ENCODE data around the gene KIAA0825. TPM values are rescaled to one million over a fixed set of nuclear protein-coding genes. Genes with fewer than 3 reads are reported as not detected.

The KIAA0825 gene
- total RNA-seq, 1 experiment from 2014 or later: 1.3 TPM

DNA sequence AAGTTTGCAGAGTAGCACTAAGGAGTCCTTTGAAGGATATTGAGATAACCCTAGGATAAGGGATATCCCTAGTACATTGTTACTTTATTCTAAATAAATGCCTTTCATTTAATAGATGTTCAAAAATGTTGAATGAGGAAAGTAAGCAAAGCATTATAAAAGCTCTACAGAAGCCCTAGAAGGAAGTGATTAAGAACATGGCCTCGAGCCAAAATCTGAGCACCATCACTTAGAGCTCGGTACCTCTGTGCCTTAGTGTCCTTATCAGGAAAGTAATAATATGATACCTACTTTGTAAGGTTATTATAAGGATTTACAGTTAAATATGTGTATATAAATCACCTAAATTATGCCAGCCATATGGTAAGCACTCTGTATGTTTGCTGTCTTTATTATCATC lies 242.6 kb downstream of the KIAA0825 start:
- Mint-ChIP-seq H3K36me3 (peaks cover 3% of the 10 kb centered on the region; the same call in 1 of the 2 replicates), H3K9me3 (peaks cover 24% of the 10 kb centered on the region), H3K27ac (no peak overlapping the region), H3K4me3 (no peak overlapping the region), H3K27me3 (ENCODE audit: low read depth) (no peaks in the 10 kb centered on the region), H3K4me1 (peaks cover 33% of the 10 kb centered on the region)
- ChIA-PET CTCF (no interaction called here), POLR2A (no interaction called here)
- no peak for ATAC-seq
- no peak for DNase-seq (ENCODE audit: low spot score)
- TF ChIP-seq CREB1 (CRISPR knock-in tag; IDR thresholded peaks at IDR 0.05) (no peak), ETV6 (CRISPR knock-in tag; IDR thresholded peaks at IDR 0.05) (no peak), NFATC4 (CRISPR knock-in tag; IDR thresholded peaks at IDR 0.05) (no peak), KAT7 (CRISPR knock-in tag; IDR thresholded peaks at IDR 0.05; ENCODE audit: borderline replicate concordance) (no peak), ZNF138 (CRISPR knock-in tag; conservative IDR thresholded peaks at IDR 0.05) (no peak), ZNF416 (CRISPR knock-in tag; IDR thresholded peaks at IDR 0.05) (no peak), CREM (CRISPR knock-in tag; IDR thresholded peaks at IDR 0.05) (no peak), TP53 (CRISPR knock-in tag; IDR thresholded peaks at IDR 0.05) (no peak), ZNF232 (CRISPR knock-in tag; IDR thresholded peaks at IDR 0.05) (no peak), MXD4 (CRISPR knock-in tag; IDR thresholded peaks at IDR 0.05; ENCODE audit: borderline replicate concordance) (no peak), ZNF263 (CRISPR knock-in tag; IDR thresholded peaks at IDR 0.05; ENCODE audit: low read depth) (no peak), EMX1 (CRISPR knock-in tag; IDR thresholded peaks at IDR 0.05) (no peak), SOX15 (CRISPR knock-in tag; IDR thresholded peaks at IDR 0.05) (no peak)
- TF ChIP-seq, protein P1, sequence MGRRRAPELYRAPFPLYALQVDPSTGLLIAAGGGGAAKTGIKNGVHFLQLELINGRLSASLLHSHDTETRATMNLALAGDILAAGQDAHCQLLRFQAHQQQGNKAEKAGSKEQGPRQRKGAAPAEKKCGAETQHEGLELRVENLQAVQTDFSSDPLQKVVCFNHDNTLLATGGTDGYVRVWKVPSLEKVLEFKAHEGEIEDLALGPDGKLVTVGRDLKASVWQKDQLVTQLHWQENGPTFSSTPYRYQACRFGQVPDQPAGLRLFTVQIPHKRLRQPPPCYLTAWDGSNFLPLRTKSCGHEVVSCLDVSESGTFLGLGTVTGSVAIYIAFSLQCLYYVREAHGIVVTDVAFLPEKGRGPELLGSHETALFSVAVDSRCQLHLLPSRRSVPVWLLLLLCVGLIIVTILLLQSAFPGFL (CRISPR knock-in tag; IDR thresholded peaks at IDR 0.05; ENCODE audit: borderline replicate concordance): no peak
- TF ChIP-seq, protein P2, sequence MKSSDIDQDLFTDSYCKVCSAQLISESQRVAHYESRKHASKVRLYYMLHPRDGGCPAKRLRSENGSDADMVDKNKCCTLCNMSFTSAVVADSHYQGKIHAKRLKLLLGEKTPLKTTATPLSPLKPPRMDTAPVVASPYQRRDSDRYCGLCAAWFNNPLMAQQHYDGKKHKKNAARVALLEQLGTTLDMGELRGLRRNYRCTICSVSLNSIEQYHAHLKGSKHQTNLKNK (CRISPR knock-in tag; IDR thresholded peaks at IDR 0.05): no peak

DNA sequence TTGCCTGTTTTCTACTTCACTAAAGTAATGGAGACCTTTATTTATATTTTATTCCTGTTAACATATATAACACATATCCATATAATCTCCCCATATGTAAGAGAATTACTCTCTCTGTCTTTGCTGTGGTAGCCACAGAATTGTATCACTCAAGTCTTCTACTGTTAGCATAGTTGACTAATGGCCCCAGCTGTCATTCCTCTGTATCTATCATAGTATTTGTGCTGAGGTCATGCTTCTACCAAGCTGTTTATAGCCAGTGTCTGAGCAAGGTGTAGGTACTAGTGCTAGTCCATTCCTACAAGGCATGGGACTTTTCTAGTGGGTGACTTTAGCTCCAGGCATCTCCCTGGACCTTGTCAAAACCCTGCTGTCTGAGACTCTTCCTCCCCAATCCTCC lies 244.1 kb downstream of the KIAA0825 start:
- ChIA-PET CTCF (no interaction called here), POLR2A (no interaction called here)
- peaks cover 37% of the 10 kb centered on the region for H3K4me1 Mint-ChIP-seq
- peaks cover 3% of the 10 kb centered on the region; the same call in 1 of the 2 replicates for H3K36me3 Mint-ChIP-seq
- peaks cover 23% of the 10 kb centered on the region for H3K9me3 Mint-ChIP-seq
- no peak overlapping the region for H3K4me3 Mint-ChIP-seq
- TF ChIP-seq, protein P3, sequence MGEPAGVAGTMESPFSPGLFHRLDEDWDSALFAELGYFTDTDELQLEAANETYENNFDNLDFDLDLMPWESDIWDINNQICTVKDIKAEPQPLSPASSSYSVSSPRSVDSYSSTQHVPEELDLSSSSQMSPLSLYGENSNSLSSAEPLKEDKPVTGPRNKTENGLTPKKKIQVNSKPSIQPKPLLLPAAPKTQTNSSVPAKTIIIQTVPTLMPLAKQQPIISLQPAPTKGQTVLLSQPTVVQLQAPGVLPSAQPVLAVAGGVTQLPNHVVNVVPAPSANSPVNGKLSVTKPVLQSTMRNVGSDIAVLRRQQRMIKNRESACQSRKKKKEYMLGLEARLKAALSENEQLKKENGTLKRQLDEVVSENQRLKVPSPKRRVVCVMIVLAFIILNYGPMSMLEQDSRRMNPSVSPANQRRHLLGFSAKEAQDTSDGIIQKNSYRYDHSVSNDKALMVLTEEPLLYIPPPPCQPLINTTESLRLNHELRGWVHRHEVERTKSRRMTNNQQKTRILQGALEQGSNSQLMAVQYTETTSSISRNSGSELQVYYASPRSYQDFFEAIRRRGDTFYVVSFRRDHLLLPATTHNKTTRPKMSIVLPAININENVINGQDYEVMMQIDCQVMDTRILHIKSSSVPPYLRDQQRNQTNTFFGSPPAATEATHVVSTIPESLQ (CRISPR knock-in tag; IDR thresholded peaks at IDR 0.05): no peak
- no peak for TF ChIP-seq NFYB (CRISPR knock-in tag; conservative IDR thresholded peaks at IDR 0.05; ENCODE audit: low read depth)
- no peak for DNase-seq (ENCODE audit: low spot score)
- peak overlapping the region; percentile 64 for H3K27ac Mint-ChIP-seq
- no peak for ATAC-seq
- H3K27me3 Mint-ChIP-seq (ENCODE audit: low read depth): no peaks in the 10 kb centered on the region

DNA sequence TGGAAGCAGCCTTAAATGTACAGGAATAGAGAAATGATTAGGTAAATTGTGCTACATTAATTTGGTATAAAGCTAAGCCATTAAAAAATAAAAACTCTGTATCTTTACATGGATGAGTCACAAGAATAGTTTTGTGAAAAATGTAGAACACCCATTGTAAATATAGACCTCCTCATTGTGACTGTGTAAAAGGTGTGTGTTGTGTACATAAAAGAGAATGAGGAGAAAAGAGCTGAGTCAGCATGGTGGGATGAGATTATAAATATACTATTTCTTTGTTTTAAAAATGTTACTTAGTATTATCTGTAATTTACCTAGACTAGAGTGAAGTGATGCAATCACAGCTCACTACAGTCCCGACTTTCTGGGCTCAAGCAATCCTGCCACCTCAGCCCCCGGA lies 250.5 kb downstream of the KIAA0825 start:
- H3K27ac Mint-ChIP-seq: no peak overlapping the region
- no peak for DNase-seq (ENCODE audit: low spot score)
- TF ChIP-seq, protein P4, sequence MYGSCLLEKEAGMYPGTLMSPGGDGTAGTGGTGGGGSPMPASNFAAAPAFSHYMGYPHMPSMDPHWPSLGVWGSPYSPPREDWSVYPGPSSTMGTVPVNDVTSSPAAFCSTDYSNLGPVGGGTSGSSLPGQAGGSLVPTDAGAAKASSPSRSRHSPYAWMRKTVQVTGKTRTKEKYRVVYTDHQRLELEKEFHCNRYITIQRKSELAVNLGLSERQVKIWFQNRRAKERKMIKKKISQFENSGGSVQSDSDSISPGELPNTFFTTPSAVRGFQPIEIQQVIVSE (CRISPR knock-in tag; IDR thresholded peaks at IDR 0.05; ENCODE audit: borderline replicate concordance): no peak
- TF ChIP-seq, protein P5, sequence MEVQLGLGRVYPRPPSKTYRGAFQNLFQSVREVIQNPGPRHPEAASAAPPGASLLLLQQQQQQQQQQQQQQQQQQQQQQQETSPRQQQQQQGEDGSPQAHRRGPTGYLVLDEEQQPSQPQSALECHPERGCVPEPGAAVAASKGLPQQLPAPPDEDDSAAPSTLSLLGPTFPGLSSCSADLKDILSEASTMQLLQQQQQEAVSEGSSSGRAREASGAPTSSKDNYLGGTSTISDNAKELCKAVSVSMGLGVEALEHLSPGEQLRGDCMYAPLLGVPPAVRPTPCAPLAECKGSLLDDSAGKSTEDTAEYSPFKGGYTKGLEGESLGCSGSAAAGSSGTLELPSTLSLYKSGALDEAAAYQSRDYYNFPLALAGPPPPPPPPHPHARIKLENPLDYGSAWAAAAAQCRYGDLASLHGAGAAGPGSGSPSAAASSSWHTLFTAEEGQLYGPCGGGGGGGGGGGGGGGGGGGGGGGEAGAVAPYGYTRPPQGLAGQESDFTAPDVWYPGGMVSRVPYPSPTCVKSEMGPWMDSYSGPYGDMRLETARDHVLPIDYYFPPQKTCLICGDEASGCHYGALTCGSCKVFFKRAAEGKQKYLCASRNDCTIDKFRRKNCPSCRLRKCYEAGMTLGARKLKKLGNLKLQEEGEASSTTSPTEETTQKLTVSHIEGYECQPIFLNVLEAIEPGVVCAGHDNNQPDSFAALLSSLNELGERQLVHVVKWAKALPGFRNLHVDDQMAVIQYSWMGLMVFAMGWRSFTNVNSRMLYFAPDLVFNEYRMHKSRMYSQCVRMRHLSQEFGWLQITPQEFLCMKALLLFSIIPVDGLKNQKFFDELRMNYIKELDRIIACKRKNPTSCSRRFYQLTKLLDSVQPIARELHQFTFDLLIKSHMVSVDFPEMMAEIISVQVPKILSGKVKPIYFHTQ (CRISPR knock-in tag; IDR thresholded peaks at IDR 0.05): no peak
- TF ChIP-seq TCF7 (CRISPR knock-in tag; IDR thresholded peaks at IDR 0.05; ENCODE audit: low read depth) (no peak), FOXP1 (CRISPR knock-in tag; IDR thresholded peaks at IDR 0.05; ENCODE audit: borderline replicate concordance) (no peak), FOXK1 (CRISPR knock-in tag; IDR thresholded peaks at IDR 0.05) (no peak), ETV6 (CRISPR knock-in tag; IDR thresholded peaks at IDR 0.05) (no peak)
- H3K4me1 Mint-ChIP-seq: peaks cover 27% of the 10 kb centered on the region
- no peaks in the 10 kb centered on the region for H3K27me3 Mint-ChIP-seq (ENCODE audit: low read depth)
- ATAC-seq: no peak
- peaks cover 15% of the 10 kb centered on the region for H3K9me3 Mint-ChIP-seq
- ChIA-PET CTCF (no interaction called here), POLR2A (no interaction called here)
- H3K36me3 Mint-ChIP-seq: peaks cover 22% of the 10 kb centered on the region
- no peak overlapping the region for H3K4me3 Mint-ChIP-seq
